Spleen (tissue), 7 donors: ENCODE results near the gene AGK.

ENCODE experiments used
- POLR2A ChIP-seq, 3 donors: fragments of 450-650 bp; IDR thresholded peaks; one replicate each; pipeline ENCODE4 v1.5.1; 2017; ENCODE audit warnings: antibody characterized with exemption in 3 of 3, mild to moderate bottlenecking in 1 of 3
- POLR2AphosphoS5 ChIP-seq, 3 donors: sonication (generic); formaldehyde crosslinking; IDR thresholded peaks; one replicate each; pipeline ENCODE4 v1.5.1; 2017; ENCODE audit warnings: antibody characterized with exemption in 3 of 3
- TF ChIP-seq, protein P1 (sequence below), 11 experiments: fragments of 200-600 bp in 7 of 11; fragments of 450-650 bp in 4 of 11; sonication (generic) in 4 of 11; IDR thresholded peaks in 8 of 11; conservative IDR thresholded peaks in 3 of 11; 1 replicate in 7 of 11; 2 replicates in 4 of 11; pipeline versions ENCODE4 v1.4.0 to v1.8.0; 2016 to 2021; ENCODE audit warnings: antibody characterized with exemption in 11 of 11, inconsistent platforms in 4 of 11, mild to moderate bottlenecking in 1 of 11
- donor health status: DM: no; HTN: no; CAD: no; lungs with moderate emphysema.
- donor health status: DM: no; HTN: no; CAD: no.
- donor health status: DM: no; HTN: no; CAD: no.

DNA sequence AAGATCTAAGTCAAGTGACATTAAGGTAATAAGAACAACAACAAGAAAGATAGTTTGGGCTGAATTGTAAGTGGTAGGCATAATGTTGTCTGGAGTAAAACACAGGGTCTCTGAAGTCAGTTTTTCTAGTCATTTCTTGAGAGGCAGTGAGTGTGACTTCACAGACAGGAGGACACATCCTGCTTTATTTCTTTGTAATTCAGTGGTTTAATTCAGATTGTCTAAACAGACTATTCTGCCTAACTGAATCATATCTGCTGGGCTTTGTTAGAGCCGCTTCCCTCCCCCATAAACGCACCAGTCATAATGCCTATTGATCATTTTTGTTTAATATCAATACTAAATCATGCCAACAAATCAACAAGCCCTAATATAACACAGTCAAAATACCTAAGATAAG is 46.8 kb downstream of the AGK start:
- TF ChIP-seq, protein P1, sequence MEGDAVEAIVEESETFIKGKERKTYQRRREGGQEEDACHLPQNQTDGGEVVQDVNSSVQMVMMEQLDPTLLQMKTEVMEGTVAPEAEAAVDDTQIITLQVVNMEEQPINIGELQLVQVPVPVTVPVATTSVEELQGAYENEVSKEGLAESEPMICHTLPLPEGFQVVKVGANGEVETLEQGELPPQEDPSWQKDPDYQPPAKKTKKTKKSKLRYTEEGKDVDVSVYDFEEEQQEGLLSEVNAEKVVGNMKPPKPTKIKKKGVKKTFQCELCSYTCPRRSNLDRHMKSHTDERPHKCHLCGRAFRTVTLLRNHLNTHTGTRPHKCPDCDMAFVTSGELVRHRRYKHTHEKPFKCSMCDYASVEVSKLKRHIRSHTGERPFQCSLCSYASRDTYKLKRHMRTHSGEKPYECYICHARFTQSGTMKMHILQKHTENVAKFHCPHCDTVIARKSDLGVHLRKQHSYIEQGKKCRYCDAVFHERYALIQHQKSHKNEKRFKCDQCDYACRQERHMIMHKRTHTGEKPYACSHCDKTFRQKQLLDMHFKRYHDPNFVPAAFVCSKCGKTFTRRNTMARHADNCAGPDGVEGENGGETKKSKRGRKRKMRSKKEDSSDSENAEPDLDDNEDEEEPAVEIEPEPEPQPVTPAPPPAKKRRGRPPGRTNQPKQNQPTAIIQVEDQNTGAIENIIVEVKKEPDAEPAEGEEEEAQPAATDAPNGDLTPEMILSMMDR (IDR thresholded peaks at IDR 0.05 in 8 of 11, conservative IDR thresholded peaks at IDR 0.05 in 3 of 11), result no peak
- TF ChIP-seq POLR2AphosphoS5 (IDR thresholded peaks at IDR 0.05), result no peak
- TF ChIP-seq POLR2A (IDR thresholded peaks at IDR 0.05), result no peak
